ENCODE data around the gene ACBD6. TPM values are rescaled to one million over a fixed set of nuclear protein-coding genes. Genes with fewer than 3 reads are reported as not detected.

The ACBD6 gene
- total RNA-seq, 4 donors from 2014 or later: 26.4 to 34.6 (median 31.5) TPM

- TF ChIP-seq CTCF (IDR thresholded peaks at IDR 0.05; ENCODE audit: low read depth): no peak
Measured at GRCh38 chr1:180279651-180280050, 222.7 kb downstream of the ACBD6 start.

GRCh38 chr1:180278596-180279395 lies 223.6 kb downstream of the ACBD6 start:
- TF ChIP-seq CTCF (IDR thresholded peaks at IDR 0.05; ENCODE audit: low read depth): no peak

- no peak for TF ChIP-seq CTCF (IDR thresholded peaks at IDR 0.05; ENCODE audit: low read depth)
Measured at GRCh38 chr1:180278194-180278515, 224.2 kb downstream of the ACBD6 start.

GRCh38 chr1:180277476-180278193 lies 224.7 kb downstream of the ACBD6 start:
- no peak for TF ChIP-seq CTCF (IDR thresholded peaks at IDR 0.05; ENCODE audit: low read depth)

GRCh38 chr1:180275726-180276125 lies 226.7 kb downstream of the ACBD6 start:
- TF ChIP-seq CTCF (IDR thresholded peaks at IDR 0.05; ENCODE audit: low read depth): no peak

- no peak for TF ChIP-seq CTCF (IDR thresholded peaks at IDR 0.05; ENCODE audit: low read depth)
Measured at GRCh38 chr1:180274221-180274620, 228.2 kb downstream of the ACBD6 start.

GRCh38 chr1:180273066-180273465 lies 229.3 kb downstream of the ACBD6 start:
- TF ChIP-seq CTCF (IDR thresholded peaks at IDR 0.05; ENCODE audit: low read depth): no peak
